MM.1S (cell line): ENCODE data around the gene SEPTIN5.

Experiments
- DNase-seq: peaks from one replicate; pipeline ENCODE4 v3.0.0-alpha.2; 2015
- H2AFZ ChIP-seq: fragments of 300-600 bp; sonication (generic); 2 replicates; pipeline ENCODE4 v1.6.0; 2016; ENCODE audit warnings: antibody characterized with exemption, low read length
- H3F3A ChIP-seq: fragments of 300-600 bp; sonication (generic); 2 replicates; pipeline ENCODE4 v1.6.1; 2016; ENCODE audit warnings: mild to moderate bottlenecking, antibody characterized with exemption, low read length, moderate library complexity, mixed read lengths; ENCODE audit not compliant: insufficient read depth
- H3K27ac ChIP-seq: fragments of 300-600 bp; sonication (generic); 2 replicates; pipeline ENCODE4 v1.5.1; 2016; ENCODE audit warnings: mild to moderate bottlenecking, low read length
- H3K27me3 ChIP-seq: fragments of 300-600 bp; sonication (generic); replicated peaks from 2 replicates; pipeline ENCODE4 v1.6.0; 2016; ENCODE audit warnings: low read length; ENCODE audit not compliant: insufficient read depth
- H3K36me3 ChIP-seq: fragments of 300-600 bp; sonication (generic); replicated peaks from 2 replicates; pipeline ENCODE4 v1.6.1; 2016; ENCODE audit warnings: mild to moderate bottlenecking, low read length, mixed read lengths; ENCODE audit not compliant: insufficient read depth
- H3K4me1 ChIP-seq: fragments of 300-600 bp; sonication (generic); 2 replicates; pipeline ENCODE4 v1.6.1; 2016; ENCODE audit warnings: low read length, mixed read lengths
- H3K4me2 ChIP-seq: fragments of 300-600 bp; sonication (generic); 2 replicates; pipeline ENCODE4 v1.6.0; 2016; ENCODE audit warnings: low read depth, low read length
- H3K4me3 ChIP-seq: fragments of 300-600 bp; sonication (generic); 2 replicates; pipeline ENCODE4 v1.5.1; 2016; ENCODE audit warnings: low read length, mixed read lengths
- H3K79me2 ChIP-seq: fragments of 300-600 bp; sonication (generic); 2 replicates; pipeline ENCODE4 v1.6.1; 2016; ENCODE audit warnings: mixed run types, low read length, mixed read lengths
- H3K9ac ChIP-seq: fragments of 300-600 bp; sonication (generic); 2 replicates; pipeline ENCODE4 v1.6.1; 2016; ENCODE audit warnings: low read length, mixed read lengths
- H3K9me2 ChIP-seq: fragments of 300-600 bp; sonication (generic); replicated peaks from 2 replicates; pipeline ENCODE4 v1.6.1; 2016; ENCODE audit warnings: mild to moderate bottlenecking, low read length, mixed read lengths; ENCODE audit not compliant: insufficient read depth
- H3K9me3 ChIP-seq: fragments of 300-600 bp; sonication (generic); replicated peaks from 2 replicates; pipeline ENCODE4 v1.6.1; 2016; ENCODE audit warnings: mild to moderate bottlenecking, low read length, mixed read lengths; ENCODE audit not compliant: insufficient read depth
- H4K20me1 ChIP-seq: fragments of 300-600 bp; sonication (generic); 2 replicates; pipeline ENCODE4 v1.6.1; 2016; ENCODE audit warnings: mild to moderate bottlenecking, low read length, moderate library complexity, mixed read lengths; ENCODE audit not compliant: insufficient read depth
- EZH2 ChIP-seq: fragments of 300-600 bp; sonication (generic); optimal IDR thresholded peaks from 2 replicates; pipeline ENCODE3; 2017; ENCODE audit warnings: low read depth, mild to moderate bottlenecking, antibody characterized with exemption, low read length, mixed read lengths
- EZH2phosphoT487 ChIP-seq: fragments of 300-600 bp; sonication (generic); IDR thresholded peaks from 2 replicates; pipeline ENCODE4 v1.6.1; 2018; ENCODE audit warnings: antibody characterized with exemption, low read length
- TF ChIP-seq, protein P1 (sequence below): fragments of 300-600 bp; sonication (generic); IDR thresholded peaks from 2 replicates; pipeline ENCODE4 v1.5.1; 2016; ENCODE audit warnings: antibody characterized with exemption, low read length, mixed read lengths

SEPTIN5 gene

DNA sequence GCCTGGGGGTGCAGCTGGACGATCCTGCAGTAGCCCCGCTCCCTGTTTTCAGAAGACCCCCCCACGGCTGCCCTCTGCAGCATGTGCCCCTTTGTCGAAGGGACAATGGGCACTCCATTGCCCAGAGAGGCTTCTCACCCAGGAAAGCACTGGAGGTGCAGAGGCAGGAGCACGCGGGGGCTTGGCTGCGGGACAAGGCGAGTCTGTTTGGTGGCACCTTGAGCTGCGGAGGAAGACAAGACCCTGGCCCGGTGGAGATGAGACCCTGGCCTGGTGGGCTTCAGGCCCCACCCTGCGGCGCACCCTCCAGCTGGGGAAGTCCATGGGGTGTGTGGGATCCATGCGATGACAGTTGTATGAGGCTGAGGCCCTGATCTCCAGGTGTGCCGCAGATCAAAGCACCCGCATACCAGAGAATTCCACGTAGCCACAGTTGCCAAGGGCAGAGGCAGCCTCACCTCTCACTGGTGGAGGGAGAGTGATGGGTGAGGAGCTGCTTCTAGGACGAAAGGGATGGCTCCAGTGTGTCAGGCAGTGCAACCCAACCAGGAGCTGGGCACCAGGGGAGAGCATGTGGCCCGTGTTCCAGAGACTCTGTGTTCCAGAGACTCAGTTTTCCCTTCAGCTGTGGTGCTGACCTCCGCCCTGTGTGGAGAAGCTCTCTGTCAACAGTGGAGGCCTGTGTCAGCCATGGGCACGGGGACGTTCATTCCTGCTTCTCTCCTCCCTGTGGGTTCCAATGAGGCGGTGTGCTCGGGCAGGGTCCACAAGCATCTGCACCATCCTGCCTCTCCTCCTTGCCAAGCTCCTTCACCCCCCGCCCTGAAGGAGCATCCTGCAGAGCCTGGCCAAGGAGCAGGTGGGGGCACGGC is 56.3 kb downstream of the SEPTIN5 start:
- Histone ChIP-seq H3K4me1 (no peaks in the 10 kb centered on the region), H3K4me3 (no peak overlapping the region), H3K4me2 (no peak overlapping the region), H3K79me2 (no peaks in the 10 kb centered on the region), H3K27me3 (peaks cover 90% of the 10 kb centered on the region), H2AFZ (no peak overlapping the region), H3K9ac (no peak overlapping the region), H3K36me3 (no peaks in the 10 kb centered on the region), H3F3A (no peaks in the 10 kb centered on the region), H3K27ac (no peak overlapping the region), H4K20me1 (no peaks in the 10 kb centered on the region), H3K9me3 (no peaks in the 10 kb centered on the region), H3K9me2 (no peaks in the 10 kb centered on the region)
- DNase-seq: no peak
- TF ChIP-seq, protein P1, sequence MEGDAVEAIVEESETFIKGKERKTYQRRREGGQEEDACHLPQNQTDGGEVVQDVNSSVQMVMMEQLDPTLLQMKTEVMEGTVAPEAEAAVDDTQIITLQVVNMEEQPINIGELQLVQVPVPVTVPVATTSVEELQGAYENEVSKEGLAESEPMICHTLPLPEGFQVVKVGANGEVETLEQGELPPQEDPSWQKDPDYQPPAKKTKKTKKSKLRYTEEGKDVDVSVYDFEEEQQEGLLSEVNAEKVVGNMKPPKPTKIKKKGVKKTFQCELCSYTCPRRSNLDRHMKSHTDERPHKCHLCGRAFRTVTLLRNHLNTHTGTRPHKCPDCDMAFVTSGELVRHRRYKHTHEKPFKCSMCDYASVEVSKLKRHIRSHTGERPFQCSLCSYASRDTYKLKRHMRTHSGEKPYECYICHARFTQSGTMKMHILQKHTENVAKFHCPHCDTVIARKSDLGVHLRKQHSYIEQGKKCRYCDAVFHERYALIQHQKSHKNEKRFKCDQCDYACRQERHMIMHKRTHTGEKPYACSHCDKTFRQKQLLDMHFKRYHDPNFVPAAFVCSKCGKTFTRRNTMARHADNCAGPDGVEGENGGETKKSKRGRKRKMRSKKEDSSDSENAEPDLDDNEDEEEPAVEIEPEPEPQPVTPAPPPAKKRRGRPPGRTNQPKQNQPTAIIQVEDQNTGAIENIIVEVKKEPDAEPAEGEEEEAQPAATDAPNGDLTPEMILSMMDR: no peak
- TF ChIP-seq EZH2phosphoT487: no peak
- TF ChIP-seq EZH2: no peak

- H3K4me2 ChIP-seq: no peak overlapping the region
- H3K36me3 ChIP-seq: no peaks in the 10 kb centered on the region
- H3K27ac ChIP-seq: no peak overlapping the region
- H3K4me1 ChIP-seq: no peaks in the 10 kb centered on the region
- peaks cover 83% of the 10 kb centered on the region for H3K27me3 ChIP-seq
- H2AFZ ChIP-seq: no peak overlapping the region
- H3K9ac ChIP-seq: no peak overlapping the region
- H3K4me3 ChIP-seq: no peak overlapping the region
- no peaks in the 10 kb centered on the region for H3K9me2 ChIP-seq
- DNase-seq: no peak
- H3K79me2 ChIP-seq: no peaks in the 10 kb centered on the region
- H3K9me3 ChIP-seq: no peaks in the 10 kb centered on the region
- no peaks in the 10 kb centered on the region for H3F3A ChIP-seq
- TF ChIP-seq EZH2 (no peak), EZH2phosphoT487 (no peak)
- TF ChIP-seq, protein P1: no peak
- H4K20me1 ChIP-seq: no peaks in the 10 kb centered on the region
Observed at GRCh38 chr22:19772422-19772672, 58.0 kb downstream of the SEPTIN5 start.
